Neural cell (in vitro differentiated cells): ENCODE results near the gene FZD7. TPM values are rescaled to one million over a fixed set of nuclear protein-coding genes. Genes with fewer than 3 reads are reported as not detected.

Experiments used
- H2AFZ ChIP-seq: fragments of 200-600, 300-800 bp; sonication (generic), shearing (Covaris generic); 2 replicates; pipeline ENCODE4 v1.6.0; 2014; ENCODE audit warnings: low read depth, mild to moderate bottlenecking, antibody characterized with exemption, low read length, moderate library complexity
- H3F3A ChIP-seq: fragments of 200-600 bp; shearing (Covaris generic); 2 replicates; pipeline ENCODE4 v1.6.1; 2016; ENCODE audit warnings: mild to moderate bottlenecking, moderate library complexity, mixed read lengths, antibody characterized with exemption, low read length; ENCODE audit not compliant: insufficient read depth, poor library complexity, severe bottlenecking
- H3K27ac ChIP-seq: fragments of 200-600, 300-800 bp; sonication (generic), shearing (Covaris generic); 2 replicates; pipeline ENCODE4 v1.5.1; 2014; ENCODE audit warnings: mild to moderate bottlenecking, low read length, moderate library complexity
- H3K27me3 ChIP-seq: fragments of 300-800, 200-600 bp; sonication (generic), shearing (Covaris generic); 2 replicates; pipeline ENCODE4 v1.6.0; 2014; ENCODE audit warnings: mild to moderate bottlenecking, low read depth, low read length, moderate library complexity; ENCODE audit not compliant: insufficient read depth
- H3K36me3 ChIP-seq: fragments of 300-800, 200-600 bp; sonication (generic), shearing (Covaris generic); 2 replicates; pipeline ENCODE4 v1.5.1; 2014; ENCODE audit warnings: mild to moderate bottlenecking, antibody characterized with exemption, low read length, moderate library complexity; ENCODE audit not compliant: insufficient read depth
- H3K4me2 ChIP-seq: fragments of 300-800, 200-600 bp; sonication (generic), shearing (Covaris generic); 2 replicates; pipeline ENCODE4 v1.6.0; 2014; ENCODE audit warnings: mild to moderate bottlenecking, low read length
- H3K4me3 ChIP-seq: fragments of 300-800, 200-600 bp; sonication (generic), shearing (Covaris generic); 2 replicates; pipeline ENCODE4 v1.5.1; 2014; ENCODE audit warnings: mild to moderate bottlenecking, low read length, moderate library complexity
- H3K79me2 ChIP-seq: fragments of 200-600 bp; shearing (Covaris generic); replicated peaks from 2 replicates; pipeline ENCODE4 v1.6.0; 2014; ENCODE audit warnings: mild to moderate bottlenecking, low read length, moderate library complexity; ENCODE audit not compliant: insufficient read depth
- H3K9ac ChIP-seq: fragments of 300-800, 200-600 bp; sonication (generic), shearing (Covaris generic); 2 replicates; pipeline ENCODE4 v1.6.1; 2016; ENCODE audit warnings: mild to moderate bottlenecking, low read length, mixed read lengths
- H3K9me2 ChIP-seq: fragments of 200-600 bp; shearing (Covaris generic); 2 replicates; pipeline ENCODE4 v1.6.1; 2016; ENCODE audit warnings: mild to moderate bottlenecking, low read length, mixed read lengths; ENCODE audit not compliant: insufficient read depth
- H3K9me3 ChIP-seq: fragments of 200-600, 300-800 bp; sonication (generic), shearing (Covaris generic); 2 replicates; pipeline ENCODE4 v1.6.1; 2016; ENCODE audit warnings: mild to moderate bottlenecking, mixed run types, low read length, moderate library complexity, mixed read lengths
- H4K20me1 ChIP-seq: fragments of 200-600 bp; shearing (Covaris generic); 2 replicates; pipeline ENCODE4 v1.6.1; 2016; ENCODE audit warnings: mild to moderate bottlenecking, mixed run types; ENCODE audit not compliant: insufficient read depth
- CTCF ChIP-seq: fragments of 450-650 bp; IDR thresholded peaks from 2 replicates; pipeline ENCODE4 v1.5.1; 2014; ENCODE audit warnings: antibody characterized with exemption, mild to moderate bottlenecking, moderate library complexity; ENCODE audit not compliant: poor library complexity, severe bottlenecking
- EP300 ChIP-seq: fragments of 450-650 bp; conservative IDR thresholded peaks from 2 replicates; pipeline ENCODE4 v1.6.1; 2014; ENCODE audit warnings: antibody characterized with exemption, mild to moderate bottlenecking, moderate library complexity; ENCODE audit not compliant: poor library complexity, severe bottlenecking
- EZH2 ChIP-seq: fragments of 200-600, 300-800 bp; shearing (Covaris generic), sonication (generic); IDR thresholded peaks from 2 replicates; pipeline ENCODE4 v1.6.1; 2014; ENCODE audit warnings: antibody characterized with exemption, low read length, borderline replicate concordance, mild to moderate bottlenecking; ENCODE audit not compliant: insufficient read depth, poor library complexity, severe bottlenecking
- MXI1 ChIP-seq: fragments of 450-650 bp; conservative IDR thresholded peaks from 2 replicates; pipeline ENCODE4 v1.6.1; 2014; ENCODE audit warnings: antibody characterized with exemption, mild to moderate bottlenecking; ENCODE audit not compliant: poor library complexity, severe bottlenecking
- POLR2AphosphoS5 ChIP-seq: IDR thresholded peaks from 2 replicates; pipeline ENCODE4 v1.6.1; 2012
- RAD21 ChIP-seq: fragments of 450-650 bp; conservative IDR thresholded peaks from 2 replicates; pipeline ENCODE4 v1.6.1; 2014; ENCODE audit warnings: antibody characterized with exemption, mild to moderate bottlenecking, moderate library complexity
- REST ChIP-seq: IDR thresholded peaks from 2 replicates; pipeline ENCODE4 v1.6.1; 2012; ENCODE audit warnings: borderline replicate concordance
- SMC3 ChIP-seq: fragments of 450-650 bp; conservative IDR thresholded peaks from 2 replicates; pipeline ENCODE4 v1.6.1; 2014; ENCODE audit warnings: antibody characterized with exemption, mild to moderate bottlenecking, moderate library complexity; ENCODE audit not compliant: poor library complexity
- TAF1 ChIP-seq: IDR thresholded peaks from 2 replicates; pipeline ENCODE4 v1.6.1; 2012; ENCODE audit warnings: low read depth
- polyA plus RNA-seq: library from polyadenylated mRNA; depleted of rRNA; stranded (reverse); fragments of >200 nt; gene quantifications from 2 replicates; pipeline ENCODE4 v1.2.3, GENCODE V29; 2014

Gene FZD7
- polyA plus RNA-seq, 1 donor from 2014 or later = 1.8 TPM

- Histone ChIP-seq H3K36me3 (no peaks in the 10 kb centered on the region), H3K9ac (peak overlapping the region; percentile 23), H3K4me3 (peak overlapping the region; percentile 70), H3K79me2 (peaks cover 13% of the 10 kb centered on the region), H2AFZ (no peak overlapping the region), H3F3A (no peaks in the 10 kb centered on the region), H3K9me3 (no peaks in the 10 kb centered on the region), H3K27ac (no peak overlapping the region), H3K4me2 (peak overlapping the region; percentile 62), H4K20me1 (no peaks in the 10 kb centered on the region), H3K27me3 (peaks cover 63% of the 10 kb centered on the region), H3K9me2 (no peaks in the 10 kb centered on the region)
- TF ChIP-seq TAF1 (no peak), CTCF (no peak), POLR2AphosphoS5 (peak; percentile 27), SMC3 (no peak)
Observed at GRCh38 chr2:202032846-202033316, 774 bp upstream of the FZD7 start.

- H4K20me1 ChIP-seq = no peaks in the 10 kb centered on the region
- peak overlapping the region; percentile 46 for H3K9ac ChIP-seq
- H3K9me2 ChIP-seq = no peaks in the 10 kb centered on the region
- peak overlapping the region; percentile 70 for H3K4me3 ChIP-seq
- H3K27me3 ChIP-seq = peaks cover 65% of the 10 kb centered on the region
- peaks cover 21% of the 10 kb centered on the region for H3K79me2 ChIP-seq
- H3K36me3 ChIP-seq = no peaks in the 10 kb centered on the region
- H3K27ac ChIP-seq = no peak overlapping the region
- H2AFZ ChIP-seq = no peak overlapping the region
- H3F3A ChIP-seq = no peaks in the 10 kb centered on the region
- no peaks in the 10 kb centered on the region for H3K9me3 ChIP-seq
- TF ChIP-seq SMC3 = no peak
- TF ChIP-seq MXI1 = peak; percentile 20
- peak overlapping the region; percentile 51 for H3K4me2 ChIP-seq
Observed at GRCh38 chr2:202034249-202035088, 814 bp downstream of the FZD7 start.

- H3K9me2 ChIP-seq = no peaks in the 10 kb centered on the region
- no peaks in the 10 kb centered on the region for H4K20me1 ChIP-seq
- H3K9me3 ChIP-seq = no peaks in the 10 kb centered on the region
- H2AFZ ChIP-seq = no peak overlapping the region
- H3K4me2 ChIP-seq = peak overlapping the region; percentile 51
- H3K27me3 ChIP-seq = peaks cover 65% of the 10 kb centered on the region
- no peak overlapping the region for H3K9ac ChIP-seq
- H3K27ac ChIP-seq = no peak overlapping the region
- H3F3A ChIP-seq = no peaks in the 10 kb centered on the region
- no peaks in the 10 kb centered on the region for H3K36me3 ChIP-seq
- H3K79me2 ChIP-seq = peaks cover 21% of the 10 kb centered on the region
- H3K4me3 ChIP-seq = peak overlapping the region; percentile 70
- TF ChIP-seq RAD21 (peak; percentile 58), POLR2AphosphoS5 (no peak), REST (no peak), SMC3 (peak; percentile 57), EP300 (no peak), MXI1 (peak; percentile 29), CTCF (peak; percentile 60), EZH2 (peak; percentile 42), TAF1 (no peak)
Observed at GRCh38 chr2:202035089-202035940, 1.7 kb downstream of the FZD7 start.
